Smooth muscle cell of the pulmonary artery (primary cell): ENCODE results near the gene SUMF2. TPM values are rescaled to one million over a fixed set of nuclear protein-coding genes. Genes with fewer than 3 reads are reported as not detected.

ENCODE experiments used
- total RNA-seq: library from RNA; depleted of rRNA; stranded (reverse); fragments of >200 nt; gene quantifications from 2 replicates; pipeline ENCODE4 v1.2.3, GENCODE V29; 2014

SUMF2 gene
- 195 and 212 TPM in 2 replicates for total RNA-seq

DNA sequence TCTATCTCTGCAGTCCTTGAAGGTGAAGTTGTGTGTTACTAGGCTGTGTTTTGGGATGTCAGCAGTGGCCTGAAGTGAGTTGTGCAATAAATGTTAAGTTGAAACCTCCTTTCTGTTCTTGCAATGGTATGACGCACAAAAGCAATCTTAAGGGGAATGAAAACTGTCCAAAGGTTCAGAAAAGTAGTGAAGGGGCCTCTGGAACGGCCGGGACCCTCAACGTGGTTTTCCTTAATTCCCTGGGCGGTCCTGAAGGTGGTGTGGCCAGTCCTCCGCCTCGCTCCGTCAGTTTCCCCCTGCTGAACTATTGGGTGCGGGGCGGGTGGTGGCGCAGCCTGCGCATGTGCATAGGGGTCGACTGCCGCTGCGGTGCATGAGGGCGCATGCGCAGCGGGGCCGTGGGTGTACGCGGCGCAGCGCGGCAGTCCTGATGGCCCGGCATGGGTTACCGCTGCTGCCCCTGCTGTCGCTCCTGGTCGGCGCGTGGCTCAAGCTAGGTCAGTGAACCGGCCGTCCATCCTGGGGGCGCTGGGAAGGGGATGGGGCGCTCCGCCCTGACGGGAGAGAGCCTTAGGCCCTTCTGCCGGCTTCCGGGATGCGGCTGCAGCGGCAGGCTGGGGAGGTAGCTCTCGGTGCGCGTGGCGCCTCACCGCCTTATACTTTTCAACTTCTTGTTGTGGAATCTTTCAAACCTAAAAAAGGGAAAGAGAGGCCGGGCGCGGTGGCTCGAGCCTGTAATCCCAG, at the start of gene SUMF2:
Gene SUMF2 (plus strand): TSS at position 405 of the 744 bp plus-strand sequence. CDS start 26 bp downstream, at position 431.

GRCh38 chr7:56051339-56052191, 12.5 kb upstream of the SUMF2 start, which contains the start of the genes CCT6A and PSPH:
TSS of gene CCT6A (plus strand) at chr7:56051765. CDS start at chr7:56051849, 84 bp downstream.
TSS of gene PSPH (minus strand) at chr7:56051444. CDS start at chr7:56021212, 30,232 bp downstream.

DNA sequence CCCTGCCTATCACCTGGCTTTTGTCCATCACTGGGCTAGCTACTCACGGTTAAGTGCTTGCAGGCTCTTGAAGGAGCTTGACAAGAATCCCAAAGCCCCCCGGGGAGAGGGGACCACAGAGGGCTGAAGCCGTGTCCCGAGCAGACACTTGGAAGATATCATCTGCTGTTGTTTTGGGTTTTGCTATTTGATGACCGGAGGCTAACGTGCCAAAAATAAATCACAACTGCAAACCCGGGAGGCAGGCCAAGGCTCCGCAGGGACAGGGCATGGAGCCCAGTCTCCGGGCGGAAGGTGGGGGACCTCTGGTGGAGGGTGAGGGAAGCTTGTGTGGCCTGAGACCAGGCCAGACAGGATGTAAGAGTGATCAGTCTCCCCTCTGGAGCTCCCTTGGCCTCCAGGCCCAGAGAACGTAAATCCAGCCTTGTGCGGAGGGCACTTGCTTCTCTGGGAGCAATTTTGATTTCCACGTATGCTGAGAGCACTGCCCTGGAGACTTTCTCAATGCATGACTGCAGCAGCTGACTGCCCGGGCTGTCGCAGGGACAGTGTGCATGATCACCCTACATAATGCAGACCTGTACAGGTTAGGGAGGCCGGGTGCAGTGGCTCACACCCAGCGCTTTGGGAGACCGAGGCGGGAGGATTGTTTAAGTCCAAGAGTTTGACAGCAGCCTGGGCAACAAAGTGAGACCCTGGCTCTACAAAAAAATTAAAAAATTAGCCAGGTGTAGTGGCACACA, 28.9 kb downstream of the SUMF2 start, which contains the start of gene PHKG1:
Gene PHKG1 (minus strand): TSS at position 164 of the 743 bp plus-strand sequence. CDS start 4,011 bp downstream, outside the sequence.

GRCh38 chr7:56106108-56107073, 42.3 kb downstream of the SUMF2 start, which contains the start of gene CHCHD2:
TSS of gene CHCHD2 (minus strand) at chr7:56106476. CDS start at chr7:56106413, 63 bp downstream.

GRCh38 chr7:56115852-56116538, 51.9 kb downstream of the SUMF2 start, which contains the start of gene NUPR2:
TSS of gene NUPR2 (minus strand) at chr7:56116417. CDS start at chr7:56116314, 103 bp downstream.

Other genes starting within 250 kb of the SUMF2 start
- not detected in 2 replicates for gene SEPTIN14, start 201.5 kb upstream of the SUMF2 start, total RNA-seq
- gene ZNF713, start 176.8 kb upstream of the SUMF2 start, total RNA-seq = 1.2 and 2.3 TPM in 2 replicates
- gene MRPS17, start 112.4 kb upstream of the SUMF2 start, total RNA-seq = 10.4 and 11.1 TPM in 2 replicates
- 28.1 and 28.2 TPM in 2 replicates for gene NIPSNAP2, start 99.7 kb upstream of the SUMF2 start, total RNA-seq
- 47.9 and 66.2 TPM in 2 replicates for gene PSPH, start 12.8 kb upstream of the SUMF2 start, total RNA-seq
- 138 and 159 TPM in 2 replicates for gene CCT6A, start 12.5 kb upstream of the SUMF2 start, total RNA-seq
- 1.3 and 1.8 TPM in 2 replicates for gene PHKG1, start 28.7 kb downstream of the SUMF2 start, total RNA-seq
- 166 and 200 TPM in 2 replicates for gene CHCHD2, start 42.2 kb downstream of the SUMF2 start, total RNA-seq
- gene NUPR2, start 52.1 kb downstream of the SUMF2 start, total RNA-seq = not detected in 2 replicates